Measurements from ENCODE around the gene TMEM117.

DNA sequence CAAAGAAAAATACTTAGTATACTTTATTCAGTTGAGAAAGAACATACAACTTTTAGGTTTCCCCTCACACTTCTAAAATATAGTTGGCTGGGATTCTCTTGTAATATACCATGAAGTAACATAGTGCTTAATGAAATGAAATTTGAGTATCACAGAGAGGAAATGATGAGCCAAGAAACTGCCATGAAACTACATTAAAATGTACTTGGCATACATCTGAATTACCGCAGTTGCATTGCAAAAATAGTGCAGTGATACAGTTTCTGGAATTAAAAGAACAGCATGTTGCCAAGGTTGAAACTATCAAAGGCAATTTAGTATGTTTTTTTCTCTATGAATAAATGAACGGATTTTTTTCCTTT, 389.2 kb downstream of the TMEM117 start:
- TF ChIP-seq, protein P1, sequence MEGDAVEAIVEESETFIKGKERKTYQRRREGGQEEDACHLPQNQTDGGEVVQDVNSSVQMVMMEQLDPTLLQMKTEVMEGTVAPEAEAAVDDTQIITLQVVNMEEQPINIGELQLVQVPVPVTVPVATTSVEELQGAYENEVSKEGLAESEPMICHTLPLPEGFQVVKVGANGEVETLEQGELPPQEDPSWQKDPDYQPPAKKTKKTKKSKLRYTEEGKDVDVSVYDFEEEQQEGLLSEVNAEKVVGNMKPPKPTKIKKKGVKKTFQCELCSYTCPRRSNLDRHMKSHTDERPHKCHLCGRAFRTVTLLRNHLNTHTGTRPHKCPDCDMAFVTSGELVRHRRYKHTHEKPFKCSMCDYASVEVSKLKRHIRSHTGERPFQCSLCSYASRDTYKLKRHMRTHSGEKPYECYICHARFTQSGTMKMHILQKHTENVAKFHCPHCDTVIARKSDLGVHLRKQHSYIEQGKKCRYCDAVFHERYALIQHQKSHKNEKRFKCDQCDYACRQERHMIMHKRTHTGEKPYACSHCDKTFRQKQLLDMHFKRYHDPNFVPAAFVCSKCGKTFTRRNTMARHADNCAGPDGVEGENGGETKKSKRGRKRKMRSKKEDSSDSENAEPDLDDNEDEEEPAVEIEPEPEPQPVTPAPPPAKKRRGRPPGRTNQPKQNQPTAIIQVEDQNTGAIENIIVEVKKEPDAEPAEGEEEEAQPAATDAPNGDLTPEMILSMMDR (IDR thresholded peaks at IDR 0.05; ENCODE audit: low read depth, low read length), result no peak
- TF ChIP-seq EZH2phosphoT487 (IDR thresholded peaks at IDR 0.05; ENCODE audit: low read depth), result no peak
